Endodermal cell (in vitro differentiated cells): Measurements from ENCODE around the gene INHBB. TPM values are rescaled to one million over a fixed set of nuclear protein-coding genes. Genes with fewer than 3 reads are reported as not detected.

Experiments used
- DNase-seq: peaks from one replicate; pipeline ENCODE4 v3.0.0-alpha.2; 2017
- H3K27ac ChIP-seq: 2 replicates; pipeline ENCODE4 v1.5.1; 2013; ENCODE audit warnings: mild to moderate bottlenecking, low read depth, low read length, moderate library complexity
- H3K27me3 ChIP-seq: 2 replicates; pipeline ENCODE4 v1.6.1; 2013; ENCODE audit warnings: mild to moderate bottlenecking, low read length, moderate library complexity; ENCODE audit not compliant: insufficient read depth, control insufficient read depth, poor library complexity, severe bottlenecking
- H3K36me3 ChIP-seq: 2 replicates; pipeline ENCODE4 v1.7.0; 2013; ENCODE audit warnings: mild to moderate bottlenecking, low read length, moderate library complexity; ENCODE audit not compliant: control insufficient read depth, insufficient read depth
- H3K4me1 ChIP-seq: one replicate; pipeline ENCODE4 v1.7.0; 2013; ENCODE audit warnings: low read length; ENCODE audit not compliant: control insufficient read depth, insufficient read depth
- H3K4me3 ChIP-seq: 2 replicates; pipeline ENCODE4 v1.5.1; 2013; ENCODE audit warnings: mild to moderate bottlenecking, low read length, moderate library complexity
- H3K9ac ChIP-seq: 2 replicates; pipeline ENCODE4 v1.6.1; 2013; ENCODE audit warnings: mild to moderate bottlenecking, low read length, moderate library complexity; ENCODE audit not compliant: poor library complexity, severe bottlenecking; ENCODE audit errors: extremely low read depth
- H3K9me3 ChIP-seq: 2 replicates; pipeline ENCODE4 v1.6.1; 2013; ENCODE audit warnings: mild to moderate bottlenecking, low read length, moderate library complexity; ENCODE audit not compliant: control insufficient read depth
- H3K27ac Mint-ChIP-seq: 2 replicates; pipeline ENCODE4 v1.8.0; 2020; ENCODE audit warnings: mixed read lengths
- H3K27me3 Mint-ChIP-seq: 2 replicates; pipeline ENCODE4 v1.8.0; 2021; ENCODE audit warnings: mild to moderate bottlenecking, mixed read lengths; ENCODE audit not compliant: insufficient read depth
- H3K36me3 Mint-ChIP-seq: 2 replicates; pipeline ENCODE4 v1.8.0; 2020; ENCODE audit warnings: low read depth, mixed read lengths
- H3K4me1 Mint-ChIP-seq: 2 replicates; pipeline ENCODE4 v1.8.0; 2020; ENCODE audit warnings: mixed read lengths
- H3K4me3 Mint-ChIP-seq: 2 replicates; pipeline ENCODE4 v1.8.0; 2020; ENCODE audit warnings: mild to moderate bottlenecking, moderate library complexity, mixed read lengths
- H3K9me3 Mint-ChIP-seq: 2 replicates; pipeline ENCODE4 v1.8.0; 2020; ENCODE audit warnings: mild to moderate bottlenecking, mixed read lengths
- CTCF ChIP-seq: fragments of 200-600 bp; sonication (generic); conservative IDR thresholded peaks from 2 replicates; pipeline ENCODE4 v1.5.0; 2021; ENCODE audit warnings: antibody characterized with exemption, mild to moderate bottlenecking
- WGBS, 2 experiments: methylation state at CpG; one replicate each; pipeline versions ENCODE4 v1.1.5 to v1.1.7; 2013; ENCODE audit warnings: missing lambda C conversion rate in 2 of 2, mixed read lengths in 1 of 2; ENCODE audit not compliant: insufficient coverage in 1 of 2, insufficient read length in 1 of 2; 5-methylcytosine and 5-hydroxymethylcytosine counted together
- total RNA-seq, 2 donors: library from RNA; stranded (reverse); fragmentation: NEBNext Ultra II Directional in 1 of 2; extraction: Animal tissue kit (Norgen Biotek cat#: 25700) in 1 of 2; gene quantifications; 2 replicates in 1 of 2; 3 replicates in 1 of 2; pipeline ENCODE4 v1.2.1, GENCODE V29; 2021

The INHBB gene
- total RNA-seq, 2 donors from 2014 or later = not detected

- H3K27me3 Mint-ChIP-seq = peaks cover 15% of the 10 kb centered on the region
- no peaks in the 10 kb centered on the region for H3K4me1 ChIP-seq
- TF ChIP-seq CTCF = no peak
- H3K4me3 Mint-ChIP-seq = no peak overlapping the region
- no peak overlapping the region for H3K27ac Mint-ChIP-seq
- no peaks in the 10 kb centered on the region for H3K36me3 Mint-ChIP-seq
- 87 to 93% methylated on average over 5 to 8 of the region's 8 CpGs for WGBS, 2 experiments
- peaks cover 2% of the 10 kb centered on the region for H3K4me1 Mint-ChIP-seq
- H3K27me3 ChIP-seq = peaks cover 11% of the 10 kb centered on the region
- no peaks in the 10 kb centered on the region for H3K36me3 ChIP-seq
- DNase-seq = peak; percentile 43
- no peak overlapping the region for H3K4me3 ChIP-seq
- no peaks in the 10 kb centered on the region for H3K9me3 ChIP-seq
- H3K9ac ChIP-seq = no peak overlapping the region
- H3K9me3 Mint-ChIP-seq = no peaks in the 10 kb centered on the region
- H3K27ac ChIP-seq = no peak overlapping the region
Observed at GRCh38 chr2:120394764-120395163, 48.8 kb downstream of the INHBB start.

GRCh38 chr2:120395221-120396012 is 49.5 kb downstream of the INHBB start:
- WGBS, 2 experiments = 84 to 90% methylated on average over 14 to 19 of the region's 21 CpGs
- H3K27ac ChIP-seq = no peak overlapping the region
- peak; percentile 57 for DNase-seq
- no peaks in the 10 kb centered on the region for H3K4me1 ChIP-seq
- no peak overlapping the region for H3K9ac ChIP-seq
- Mint-ChIP-seq H3K9me3 (no peaks in the 10 kb centered on the region), H3K4me1 (peaks cover 2% of the 10 kb centered on the region), H3K4me3 (no peak overlapping the region), H3K36me3 (no peaks in the 10 kb centered on the region), H3K27me3 (peaks cover 15% of the 10 kb centered on the region), H3K27ac (no peak overlapping the region)
- no peak for TF ChIP-seq CTCF
- no peaks in the 10 kb centered on the region for H3K9me3 ChIP-seq
- H3K4me3 ChIP-seq = no peak overlapping the region
- H3K36me3 ChIP-seq = no peaks in the 10 kb centered on the region
- peaks cover 8% of the 10 kb centered on the region for H3K27me3 ChIP-seq

- Histone ChIP-seq H3K4me3 (no peak overlapping the region), H3K9ac (no peak overlapping the region), H3K36me3 (no peaks in the 10 kb centered on the region), H3K27me3 (peaks cover 9% of the 10 kb centered on the region), H3K4me1 (no peaks in the 10 kb centered on the region), H3K27ac (no peak overlapping the region), H3K9me3 (no peaks in the 10 kb centered on the region)
- Mint-ChIP-seq H3K4me3 (no peak overlapping the region), H3K36me3 (no peaks in the 10 kb centered on the region), H3K9me3 (no peaks in the 10 kb centered on the region), H3K27ac (no peak overlapping the region), H3K27me3 (peaks cover 20% of the 10 kb centered on the region), H3K4me1 (peaks cover 2% of the 10 kb centered on the region)
- TF ChIP-seq CTCF = no peak
- 87 to 90% methylated on average over 21 to 31 of the region's 31 CpGs for WGBS, 2 experiments
- DNase-seq = no peak
Observed at GRCh38 chr2:120396013-120396860, 50.3 kb downstream of the INHBB start.
